GM21786 (cell line): ENCODE results near the gene NEK1.
A peak's percentile ranks its signal among the peaks of the same experiment; 100 is the strongest.

ENCODE experiments used
- ATAC-seq: cut with Tn5 transposase; IDR thresholded peaks from one replicate; pipeline ENCODE4 v1.9.1; 2021; ENCODE audit not compliant: unreplicated experiment

Gene NEK1, protein sequence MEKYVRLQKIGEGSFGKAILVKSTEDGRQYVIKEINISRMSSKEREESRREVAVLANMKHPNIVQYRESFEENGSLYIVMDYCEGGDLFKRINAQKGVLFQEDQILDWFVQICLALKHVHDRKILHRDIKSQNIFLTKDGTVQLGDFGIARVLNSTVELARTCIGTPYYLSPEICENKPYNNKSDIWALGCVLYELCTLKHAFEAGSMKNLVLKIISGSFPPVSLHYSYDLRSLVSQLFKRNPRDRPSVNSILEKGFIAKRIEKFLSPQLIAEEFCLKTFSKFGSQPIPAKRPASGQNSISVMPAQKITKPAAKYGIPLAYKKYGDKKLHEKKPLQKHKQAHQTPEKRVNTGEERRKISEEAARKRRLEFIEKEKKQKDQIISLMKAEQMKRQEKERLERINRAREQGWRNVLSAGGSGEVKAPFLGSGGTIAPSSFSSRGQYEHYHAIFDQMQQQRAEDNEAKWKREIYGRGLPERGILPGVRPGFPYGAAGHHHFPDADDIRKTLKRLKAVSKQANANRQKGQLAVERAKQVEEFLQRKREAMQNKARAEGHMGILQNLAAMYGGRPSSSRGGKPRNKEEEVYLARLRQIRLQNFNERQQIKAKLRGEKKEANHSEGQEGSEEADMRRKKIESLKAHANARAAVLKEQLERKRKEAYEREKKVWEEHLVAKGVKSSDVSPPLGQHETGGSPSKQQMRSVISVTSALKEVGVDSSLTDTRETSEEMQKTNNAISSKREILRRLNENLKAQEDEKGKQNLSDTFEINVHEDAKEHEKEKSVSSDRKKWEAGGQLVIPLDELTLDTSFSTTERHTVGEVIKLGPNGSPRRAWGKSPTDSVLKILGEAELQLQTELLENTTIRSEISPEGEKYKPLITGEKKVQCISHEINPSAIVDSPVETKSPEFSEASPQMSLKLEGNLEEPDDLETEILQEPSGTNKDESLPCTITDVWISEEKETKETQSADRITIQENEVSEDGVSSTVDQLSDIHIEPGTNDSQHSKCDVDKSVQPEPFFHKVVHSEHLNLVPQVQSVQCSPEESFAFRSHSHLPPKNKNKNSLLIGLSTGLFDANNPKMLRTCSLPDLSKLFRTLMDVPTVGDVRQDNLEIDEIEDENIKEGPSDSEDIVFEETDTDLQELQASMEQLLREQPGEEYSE (N-terminal part only)

DNA sequence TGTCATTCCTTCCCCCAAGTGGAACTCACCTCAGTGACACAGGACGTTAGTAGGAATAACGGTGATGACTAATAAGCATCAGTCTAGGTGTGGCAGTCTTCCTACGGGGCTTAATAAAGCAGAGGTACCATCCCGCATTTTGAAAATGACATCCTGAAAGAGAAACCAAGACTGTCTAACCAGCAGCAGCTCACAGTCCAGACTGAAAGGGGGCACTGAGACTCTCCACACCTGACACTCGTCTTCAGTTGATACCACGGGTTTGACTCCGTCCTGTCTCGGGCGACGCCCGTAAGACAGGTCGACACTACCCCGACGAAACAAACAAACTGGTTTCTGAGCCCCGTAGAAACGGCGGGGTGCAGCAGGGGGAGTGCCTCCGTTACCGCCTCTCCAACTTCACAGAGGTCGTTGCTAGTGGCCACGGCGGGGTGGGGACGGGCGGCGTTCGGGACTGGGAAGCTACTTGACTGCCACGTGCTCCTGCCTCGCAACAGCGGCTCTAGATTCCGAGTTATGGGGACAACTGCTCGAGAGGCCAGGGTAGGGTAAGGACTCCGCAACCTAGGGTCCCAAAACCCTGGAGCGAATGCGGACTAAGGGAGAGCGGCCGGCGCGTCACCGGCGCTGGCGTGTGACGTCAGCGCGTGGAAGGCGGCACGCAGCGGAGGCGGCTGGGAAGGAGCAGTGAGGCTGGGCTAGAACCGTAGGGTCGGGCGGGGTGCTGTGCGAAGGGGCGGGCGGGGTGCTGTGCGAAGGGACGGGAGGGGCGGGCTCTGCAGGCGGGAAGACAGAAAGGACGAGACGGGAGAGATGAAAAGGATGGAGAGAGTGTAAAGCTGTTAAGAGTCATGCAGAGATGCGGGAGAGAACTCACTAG, at the start of gene NEK1:
Gene NEK1 (minus strand): TSS at position 593 of the 880 bp plus-strand sequence. CDS start 9,953 bp downstream, outside the sequence.
- peak; percentile 93 for ATAC-seq

DNA sequence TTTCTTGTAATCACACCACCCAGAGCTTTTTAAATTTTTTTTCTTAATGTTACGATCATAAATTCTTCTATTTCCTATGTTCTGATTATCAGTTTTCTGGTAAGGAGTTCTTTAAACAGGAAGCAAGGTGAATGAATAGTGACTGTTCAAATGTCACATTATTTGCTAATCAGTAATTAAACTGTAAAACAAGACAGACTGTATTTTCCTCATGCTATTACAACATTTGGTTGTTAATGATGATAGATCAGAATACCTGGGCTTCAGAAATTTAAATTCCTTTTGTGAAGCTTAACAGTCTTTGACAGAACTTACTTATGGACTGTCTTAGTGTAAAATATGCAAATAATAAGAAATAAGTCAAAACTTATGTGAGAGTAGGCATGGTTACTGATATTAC, 49.4 kb upstream of the NEK1 start:
- ATAC-seq: no peak

DNA sequence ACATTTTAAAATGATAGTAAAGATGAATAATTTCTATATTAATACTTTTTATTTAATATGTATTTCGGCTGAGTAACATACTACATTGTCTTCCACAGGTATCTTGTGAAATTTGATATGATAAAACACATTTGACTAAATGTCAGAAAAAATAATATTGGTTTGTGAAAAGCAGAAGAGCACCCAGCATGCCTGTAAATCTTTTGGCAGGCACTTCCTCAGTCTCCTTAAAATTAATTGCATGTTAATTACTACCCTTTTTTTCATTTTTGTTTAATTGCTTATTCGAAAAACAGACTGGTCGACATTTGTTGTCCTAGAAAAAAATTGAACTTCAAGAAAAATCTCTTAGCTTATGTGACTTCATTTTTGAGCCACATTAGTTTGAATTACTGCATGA, 48.5 kb upstream of the NEK1 start:
- ATAC-seq: no peak

DNA sequence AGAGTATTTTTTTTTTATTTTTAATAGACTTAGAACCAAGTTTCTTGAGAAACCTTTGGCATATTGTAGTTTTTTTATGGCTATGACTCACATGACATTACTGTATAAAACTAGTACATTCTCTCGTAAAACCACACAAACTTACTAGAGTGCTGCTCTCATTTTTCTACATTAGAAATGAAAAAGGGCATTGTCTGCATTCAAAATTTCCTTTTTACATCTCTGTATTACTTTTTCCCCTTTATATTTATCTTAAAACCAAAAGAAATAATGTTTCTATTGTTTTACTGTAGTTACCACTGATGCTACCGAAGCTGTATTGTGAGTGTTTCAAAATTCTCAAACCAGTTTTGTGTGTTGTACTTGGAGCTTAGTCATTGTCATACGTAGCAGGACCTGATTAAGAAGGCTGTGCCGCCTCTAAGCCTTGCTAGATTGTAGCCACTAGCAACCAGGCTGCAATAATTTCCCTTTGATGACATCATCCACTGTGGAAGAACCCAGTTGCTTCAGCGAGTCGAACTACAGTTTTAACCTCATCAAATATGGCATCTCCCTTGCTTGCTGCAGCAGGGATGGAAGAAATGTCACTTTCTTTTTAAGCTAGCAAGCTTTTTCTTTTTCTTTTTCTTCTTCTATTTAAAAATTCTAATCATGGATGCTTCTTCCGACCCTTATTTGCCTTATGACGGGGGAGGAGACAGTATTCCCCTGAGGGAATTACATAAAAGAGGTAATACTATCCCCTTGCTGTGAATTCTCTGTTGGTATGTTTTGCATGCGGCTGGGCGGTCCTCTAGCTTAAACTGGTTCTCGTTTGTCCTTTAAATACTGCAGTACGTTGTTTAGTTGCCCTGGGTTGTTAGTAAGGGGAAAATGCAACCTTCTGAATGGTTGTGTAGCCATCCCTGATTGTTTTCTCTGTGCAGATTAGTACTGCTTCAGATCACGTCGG, 47.6 kb upstream of the NEK1 start:
- peak; percentile 97 for ATAC-seq

DNA sequence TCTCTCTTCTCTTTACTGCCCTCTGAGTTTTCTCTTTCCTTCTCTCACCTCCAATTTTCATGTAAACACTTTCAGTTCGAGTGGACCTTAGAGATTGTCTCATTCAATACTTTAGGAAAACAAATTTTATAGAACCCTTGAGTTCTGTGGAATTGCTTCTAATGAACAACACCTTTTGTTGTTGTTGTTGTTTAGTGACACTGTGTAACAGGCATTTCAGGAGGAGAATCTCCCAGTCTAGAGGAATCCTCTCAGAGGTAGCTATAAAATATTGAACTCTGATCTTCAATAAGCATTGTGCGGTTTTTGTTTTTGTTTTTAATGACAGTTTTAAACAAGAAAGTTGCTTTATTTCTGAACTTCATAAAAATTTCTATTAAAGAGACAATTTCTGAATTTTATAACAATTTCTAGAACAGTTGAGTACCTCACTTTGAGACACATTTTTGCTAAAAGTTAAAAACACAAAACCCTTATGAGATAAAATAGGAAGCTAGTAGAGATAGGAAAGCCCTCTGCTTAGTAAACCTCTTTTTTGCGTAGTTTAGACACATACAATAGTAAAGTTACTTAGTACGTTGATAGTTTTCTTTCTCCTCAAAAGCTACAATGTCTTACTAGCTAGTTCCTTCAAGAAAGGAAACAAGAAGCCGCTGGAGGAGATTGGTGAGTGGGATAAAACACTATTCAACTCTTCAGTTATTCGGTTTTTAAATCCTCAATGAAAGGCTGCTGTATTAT, 46.8 kb upstream of the NEK1 start:
- ATAC-seq: no peak

DNA sequence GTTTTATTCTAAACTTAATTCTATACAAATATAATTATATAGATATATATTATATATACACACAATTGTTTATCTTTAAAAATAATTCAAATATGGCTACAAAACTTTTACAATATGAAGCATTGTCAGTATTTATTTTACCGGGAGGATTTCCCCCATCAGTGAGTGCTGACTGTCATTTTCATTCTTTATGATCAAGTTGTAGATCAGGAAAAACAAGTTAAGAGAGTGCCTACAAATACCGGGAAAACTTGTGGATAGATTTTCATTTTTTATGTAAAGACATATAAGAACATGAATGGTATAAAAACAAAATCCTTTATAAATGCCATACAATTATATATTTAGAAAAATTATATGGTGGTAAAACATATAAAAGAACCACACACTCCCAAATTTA, 45.8 kb upstream of the NEK1 start:
- no peak for ATAC-seq

DNA sequence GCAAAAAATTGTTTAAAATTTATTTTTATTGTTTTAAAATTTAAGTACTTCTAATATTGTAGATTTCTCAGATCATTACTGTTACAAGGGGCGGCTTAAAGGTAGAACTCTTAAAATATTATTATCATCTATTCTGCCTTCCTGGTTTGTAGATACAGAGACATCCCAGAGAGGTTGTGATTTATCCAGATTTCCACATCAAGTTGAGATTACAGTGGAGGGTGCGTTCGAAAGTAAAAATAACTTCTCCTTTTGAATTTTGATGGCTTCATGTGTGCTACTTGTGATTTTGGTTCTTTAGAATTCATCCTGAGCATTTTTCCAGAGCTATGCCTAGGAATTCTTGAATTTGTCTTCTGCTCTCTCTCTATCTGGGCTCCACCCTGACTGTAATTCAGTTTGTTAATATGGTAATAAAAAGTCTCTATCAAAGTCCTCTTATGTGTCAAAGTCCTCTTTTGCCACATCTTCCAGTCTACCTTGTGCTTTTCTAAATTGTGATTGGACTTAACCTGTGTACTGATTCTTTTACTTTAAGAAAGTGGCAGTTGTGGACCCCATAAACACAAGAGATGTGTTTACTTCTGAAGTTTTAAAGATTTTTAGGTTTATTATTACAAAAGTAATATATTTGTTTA, 45.2 kb upstream of the NEK1 start:
- no peak for ATAC-seq

DNA sequence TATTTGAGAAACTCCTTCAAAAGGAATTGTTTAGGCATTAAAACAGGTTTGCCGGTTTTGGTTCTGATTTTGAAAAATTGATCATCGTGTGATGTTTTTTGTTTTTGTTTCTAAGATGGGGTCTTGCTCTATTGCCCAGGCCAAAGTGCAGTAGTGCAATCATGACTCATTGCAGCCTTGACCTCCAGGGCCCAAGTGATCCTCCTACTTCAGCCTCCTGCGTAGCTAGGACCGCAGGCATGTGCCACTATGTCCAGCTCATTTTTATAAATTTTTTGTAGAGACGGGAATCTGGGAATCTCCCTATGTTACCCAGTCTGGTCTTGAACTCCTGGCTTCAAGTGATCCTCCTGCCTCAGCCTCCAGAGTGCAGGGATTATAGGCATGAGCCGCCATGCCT, 43.0 kb upstream of the NEK1 start:
- no peak for ATAC-seq

DNA sequence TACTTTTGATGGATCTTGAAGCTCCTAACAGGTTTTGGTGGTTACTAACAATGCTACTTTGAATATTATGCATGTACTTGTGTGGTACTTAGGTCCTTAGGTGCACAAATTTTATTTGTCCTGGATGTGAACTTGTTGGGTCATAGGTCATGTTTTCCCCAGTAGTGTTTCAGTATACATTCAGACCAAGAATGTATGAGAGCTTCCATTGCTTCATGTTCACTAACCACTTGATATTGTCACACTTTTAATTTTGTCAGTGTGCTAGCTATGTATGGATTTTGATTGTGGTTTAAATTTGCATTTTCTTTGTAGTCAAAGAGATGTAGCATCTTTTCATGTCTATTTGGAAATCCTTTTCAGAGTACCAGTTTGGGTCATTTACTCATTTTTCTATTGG, 40.2 kb upstream of the NEK1 start:
- ATAC-seq: no peak

DNA sequence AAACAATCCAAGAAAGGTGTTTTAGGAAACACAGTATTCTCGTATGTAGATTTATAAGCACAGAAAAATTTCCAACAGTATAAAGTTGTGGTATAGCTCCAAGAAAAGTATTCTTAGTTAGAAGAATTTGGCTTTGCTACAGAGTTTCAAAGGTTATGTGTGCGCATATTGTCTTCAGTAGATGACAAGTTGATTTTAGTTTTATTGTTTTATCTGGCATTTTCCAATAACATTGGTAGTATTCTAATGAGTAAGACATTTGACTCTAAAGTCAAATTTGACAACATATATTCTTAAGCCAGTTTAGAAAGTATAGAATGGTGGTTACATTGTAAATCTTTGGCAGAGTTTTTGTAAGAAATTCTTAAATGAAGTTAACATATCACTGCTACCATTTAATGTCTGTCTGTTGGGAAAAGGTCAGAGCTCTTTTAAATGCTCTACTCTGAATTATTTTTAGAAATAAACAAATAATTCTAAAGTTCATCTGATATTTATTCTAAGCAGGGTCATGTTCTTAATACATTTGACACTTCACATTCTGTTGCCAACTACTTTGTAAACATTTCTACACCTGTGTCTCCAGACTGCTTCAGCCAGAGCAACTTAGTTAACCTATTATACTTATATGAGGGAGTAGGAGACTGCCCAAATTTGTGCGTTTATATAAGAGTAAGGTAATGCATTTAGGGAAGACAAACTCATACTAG, 38.0 kb upstream of the NEK1 start:
- ATAC-seq: no peak

DNA sequence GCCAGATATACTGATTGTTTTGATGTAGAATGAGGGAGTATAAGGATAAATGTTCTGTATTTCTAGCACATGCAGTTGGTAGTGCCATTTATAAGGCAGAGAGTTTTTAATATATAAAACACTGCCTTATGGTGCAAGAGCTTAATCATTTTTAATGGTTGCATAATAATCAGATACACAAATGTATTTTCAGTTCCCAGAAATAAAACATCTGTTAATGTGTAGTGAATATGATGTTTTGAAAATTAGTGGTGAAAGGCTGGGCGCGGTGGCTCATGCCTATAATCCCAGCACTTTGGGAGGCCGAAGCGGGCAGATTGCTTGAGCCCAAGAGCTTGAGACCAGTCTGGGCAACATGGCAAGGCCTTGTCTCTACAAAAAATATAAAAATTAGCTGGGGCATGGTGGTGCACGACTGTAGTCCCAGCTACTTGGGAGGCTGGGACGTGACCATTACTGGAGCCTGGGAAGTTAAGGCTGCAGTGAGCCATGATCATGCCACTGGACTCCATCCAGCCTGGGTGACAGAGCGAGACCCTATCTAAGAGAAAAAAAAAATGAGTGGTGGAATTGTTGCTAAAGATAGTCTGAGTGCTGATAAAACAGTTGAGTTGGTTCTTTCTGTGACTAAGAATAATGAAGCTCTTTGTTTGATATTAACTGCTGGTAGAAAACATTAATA, 37.3 kb upstream of the NEK1 start:
- no peak for ATAC-seq

DNA sequence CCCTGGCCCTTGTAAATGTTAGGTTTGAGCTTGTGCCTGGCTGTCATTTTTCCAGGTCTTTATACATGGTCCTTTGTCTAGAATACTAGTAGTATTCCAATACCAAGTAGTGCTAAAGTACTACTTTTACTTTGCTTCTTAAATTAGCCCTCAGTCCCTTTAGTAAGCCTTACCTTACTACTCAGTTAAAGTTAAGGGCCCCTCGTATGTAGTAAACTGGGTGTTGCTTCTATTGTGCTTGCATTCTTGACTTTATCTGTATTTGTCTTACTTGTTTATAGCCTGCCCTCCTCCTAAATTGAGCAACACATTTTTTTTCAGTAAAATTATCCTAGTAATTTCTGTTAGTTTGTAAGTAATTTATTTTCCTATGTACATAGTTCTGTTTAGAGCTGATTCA, 33.2 kb upstream of the NEK1 start:
- ATAC-seq: no peak

DNA sequence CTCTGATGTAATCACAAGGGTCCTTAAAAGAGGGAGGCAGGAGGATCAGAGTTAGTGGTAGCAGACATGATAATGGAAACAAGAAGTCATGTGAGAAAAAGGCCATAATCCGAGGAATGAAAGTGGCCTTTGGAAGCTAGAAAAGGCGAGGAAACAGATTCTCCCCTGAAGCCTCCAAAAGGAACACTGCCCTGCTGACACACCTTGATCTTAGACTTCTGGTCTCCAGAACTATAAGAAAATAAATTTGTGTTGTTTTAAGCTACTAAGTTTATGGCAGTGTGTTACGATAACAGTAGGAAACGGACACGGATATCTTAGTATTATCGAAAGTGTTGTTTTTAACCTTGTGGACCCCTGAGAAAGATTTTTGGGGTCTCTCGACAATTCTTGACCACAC, 32.4 kb upstream of the NEK1 start:
- ATAC-seq: no peak

DNA sequence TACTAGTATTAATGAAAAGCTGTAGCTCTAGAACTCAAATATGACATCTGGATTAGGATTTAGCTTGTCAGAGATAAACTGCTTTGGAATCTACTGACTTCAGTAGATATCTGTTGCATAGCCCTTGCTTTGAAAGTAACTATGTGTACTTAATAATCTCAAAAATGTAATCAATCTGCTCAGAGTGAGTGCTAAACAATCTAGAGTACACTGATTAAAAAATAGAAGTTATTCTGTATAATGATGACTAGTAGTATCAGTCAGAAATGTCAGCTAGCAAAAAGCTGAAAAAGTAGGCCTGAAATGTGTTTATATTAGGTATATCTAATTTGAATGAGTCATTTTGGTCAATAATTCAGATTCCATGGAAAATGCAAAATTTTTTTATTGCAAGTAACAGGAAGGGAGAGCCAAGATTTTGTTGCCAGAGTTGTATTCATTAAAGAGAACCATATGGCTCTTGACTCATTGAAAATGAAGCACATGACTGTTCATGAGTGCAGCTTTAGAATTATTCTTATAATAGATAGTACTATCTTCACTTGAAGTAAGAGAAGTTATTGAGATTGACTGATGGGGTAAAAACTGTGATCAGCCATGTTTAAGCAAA, 28.0 kb upstream of the NEK1 start:
- no peak for ATAC-seq

DNA sequence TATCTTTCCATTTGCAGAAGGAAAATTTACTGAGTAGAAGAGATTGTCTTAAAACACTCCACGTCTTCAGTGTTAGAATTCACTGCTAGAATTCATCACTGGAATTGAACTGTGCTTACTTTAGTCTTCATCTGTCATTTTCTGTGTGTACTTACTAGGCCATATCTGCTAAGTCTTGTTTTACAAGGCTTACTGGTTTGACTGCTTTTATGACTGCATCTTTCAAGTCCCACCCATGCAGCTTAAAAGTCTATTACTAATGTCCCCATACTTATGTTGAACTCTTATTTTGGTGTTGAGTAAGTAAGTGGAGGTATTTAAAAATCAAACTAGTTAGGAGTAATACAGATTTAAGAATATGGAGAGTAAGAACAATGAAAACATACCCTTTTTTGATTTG, 22.6 kb upstream of the NEK1 start:
- no peak for ATAC-seq

DNA sequence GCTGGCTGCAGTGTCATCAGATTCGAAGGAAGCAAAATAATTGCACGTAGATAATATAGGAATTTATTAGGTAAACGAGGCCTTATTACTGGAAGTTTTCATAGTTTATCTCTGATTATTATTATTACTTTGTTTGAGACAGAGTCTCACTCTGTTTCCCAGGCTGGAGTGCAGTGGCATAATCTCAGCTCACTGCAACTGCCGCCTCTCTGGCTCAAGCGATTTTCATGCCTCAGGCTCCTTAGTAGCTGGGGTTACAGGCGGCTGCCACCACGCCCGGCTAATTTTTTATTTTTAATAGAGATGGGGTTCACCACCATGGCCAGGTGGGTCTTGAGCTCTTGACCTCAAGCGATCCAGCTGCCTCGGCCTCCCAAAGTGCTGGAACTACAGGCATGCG, 20.5 kb upstream of the NEK1 start:
- no peak for ATAC-seq

DNA sequence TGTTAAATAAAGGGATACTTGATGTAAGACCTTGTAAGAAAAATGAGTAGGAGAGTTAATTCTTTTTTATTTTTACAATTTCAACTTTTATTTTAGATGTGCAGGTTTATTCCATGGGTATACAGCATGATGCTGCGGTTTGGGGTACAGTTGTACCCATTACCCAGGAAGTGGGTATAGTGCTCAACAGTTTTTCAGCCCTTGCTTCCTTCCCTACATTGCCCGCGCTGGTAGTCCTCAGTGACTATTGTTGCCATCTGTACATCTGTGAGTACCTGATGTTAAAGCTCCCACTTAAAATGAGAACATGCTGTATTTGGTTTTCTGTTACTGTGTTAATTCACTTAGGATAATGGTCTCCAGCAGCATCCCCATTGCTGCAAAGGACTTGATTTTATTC, 17.7 kb upstream of the NEK1 start:
- ATAC-seq: no peak
